Mucosa of descending colon (tissue), 3 donors: ENCODE measurements around the gene PPY. TPM values are rescaled to one million over a fixed set of nuclear protein-coding genes. Genes with fewer than 3 reads are reported as not detected.

Source experiments
- ATAC-seq: fragments of 200-7000 bp; cut with Tn5 transposase; one replicate; pipeline ENCODE4 v1.9.1; 2020; ENCODE audit warnings: mild to moderate bottlenecking, moderate library complexity
- DNase-seq, 3 donors: peaks; one replicate each; pipeline ENCODE4 v3.0.0-alpha.2; 2020
- H3K36me3 ChIP-seq: fragments of 200-600 bp; one replicate; pipeline ENCODE4 v1.8.0; 2021; ENCODE audit warnings: low read depth, mild to moderate bottlenecking
- H3K4me1 ChIP-seq: fragments of 200-600 bp; one replicate; pipeline ENCODE4 v1.8.0; 2021; ENCODE audit warnings: low read depth, mild to moderate bottlenecking
- H3K4me3 ChIP-seq: fragments of 200-600 bp; one replicate; pipeline ENCODE4 v1.8.0; 2021; ENCODE audit warnings: mild to moderate bottlenecking
- H3K9me3 ChIP-seq: fragments of 200-600 bp; one replicate; pipeline ENCODE4 v1.8.0; 2021; ENCODE audit warnings: mild to moderate bottlenecking
- CTCF ChIP-seq: fragments of 200-600 bp; IDR thresholded peaks from one replicate; pipeline ENCODE4 v1.8.0; 2022; ENCODE audit warnings: antibody characterized with exemption, mild to moderate bottlenecking
- intact Hi-C, 2 donors: fragments of 100-400 bp; cut with DNase I in 1 of 2; cut with micrococcal nuclease in 1 of 2; formaldehyde crosslinking; loops; one replicate each; pipeline versions ENCODE4 v1.11.0 to v1.11.1; 2022; cut with DNase I, micrococcal nuclease
- total RNA-seq, 3 donors: library from RNA; stranded (reverse); fragmentation: NEBNext Ultra II Directional in 2 of 3; extraction: Animal tissue kit (Norgen Biotek cat#: 25700) in 2 of 3; gene quantifications; one replicate each; pipeline versions ENCODE4 v1.2.1 to v1.2.4, GENCODE V29; 2021 to 2023
- donor health status: DM: no; HTN: no; CAD: no; lungs with moderate emphysema.
- donor health status: DM: no; HTN: no; CAD: no.
- donor health status: DM: no; HTN: yes; CAD: no.

The PPY gene
- total RNA-seq, 3 donors from 2014 or later = 1.5 TPM; not detected in 2

- DNase-seq (no peak), ATAC-seq (no peak)
- Histone ChIP-seq H3K4me1 (peaks cover 6% of the 10 kb centered on the region), H3K36me3 (no peaks in the 10 kb centered on the region), H3K4me3 (no peak overlapping the region), H3K9me3 (no peaks in the 10 kb centered on the region)
- intact Hi-C loops = no loop called here
- TF ChIP-seq CTCF = no peak
These were observed 9.5 kb upstream of the PPY start for GRCh38 chr17:43951750-43952149.

GRCh38 chr17:43950554-43950953 is 8.3 kb upstream of the PPY start:
- TF ChIP-seq CTCF = no peak
- ATAC-seq (no peak), DNase-seq (peak in 1 of 3 donors; percentile 3)
- H3K4me3 ChIP-seq = no peak overlapping the region
- H3K9me3 ChIP-seq = no peaks in the 10 kb centered on the region
- intact Hi-C loops = no loop called here
- no peaks in the 10 kb centered on the region for H3K36me3 ChIP-seq
- peaks cover 6% of the 10 kb centered on the region for H3K4me1 ChIP-seq

- H3K4me3 ChIP-seq = no peak overlapping the region
- ATAC-seq (no peak), DNase-seq (peak in 1 of 3 donors; percentile 2)
- H3K36me3 ChIP-seq = no peaks in the 10 kb centered on the region
- H3K9me3 ChIP-seq = no peaks in the 10 kb centered on the region
- H3K4me1 ChIP-seq = peaks cover 6% of the 10 kb centered on the region
- TF ChIP-seq CTCF = no peak
- intact Hi-C loops = loop anchor here in 1 of 2 donors (10.0 kb wide), 2 partner anchors 45 to 215 kb away; no protein-coding TSS in a partner anchor
These were observed 7.5 kb upstream of the PPY start for GRCh38 chr17:43949781-43950180.

- H3K36me3 ChIP-seq = no peaks in the 10 kb centered on the region
- no peak for DNase-seq
- no peak for TF ChIP-seq CTCF
- H3K4me3 ChIP-seq = no peak overlapping the region
- intact Hi-C loops = loop anchor here in 1 of 2 donors (10.0 kb wide), 2 partner anchors 48 to 218 kb away; no protein-coding TSS in a partner anchor
- no peaks in the 10 kb centered on the region for H3K4me1 ChIP-seq
- no peaks in the 10 kb centered on the region for H3K9me3 ChIP-seq
- ATAC-seq = no peak
These were observed 4.5 kb upstream of the PPY start for GRCh38 chr17:43946781-43947180.

GRCh38 chr17:43945074-43945829 is 3.0 kb upstream of the PPY start:
- Histone ChIP-seq H3K36me3 (no peaks in the 10 kb centered on the region), H3K9me3 (no peaks in the 10 kb centered on the region), H3K4me3 (no peak overlapping the region), H3K4me1 (no peaks in the 10 kb centered on the region)
- ATAC-seq (no peak), DNase-seq (no peak)
- TF ChIP-seq CTCF = no peak
- intact Hi-C loops = loop anchor here (2.0 to 10.0 kb wide), 3 partner anchors 50 to 220 kb away; no protein-coding TSS in a partner anchor
